Calu3 (cell line): Measurements from ENCODE around the gene PSME3IP1. TPM values are rescaled to one million over a fixed set of nuclear protein-coding genes. Genes with fewer than 3 reads are reported as not detected.

Experiments
- BruUV-seq: library from RNA; stranded (reverse); fragments of 400-500 nt; replicated peaks from 2 replicates; lab custom pipeline; 2021; lab: Mats Ljungman, UMichigan
- CTCF ChIA-PET: fragments of 300-600 bp; sonication (Branson Sonifier 250); formaldehyde crosslinking; loops from one replicate; lab custom pipeline; 2022; ENCODE audit warnings: antibody characterized with exemption; lab: Charles Lee
- DNase-seq: peaks from one replicate; pipeline ENCODE4 v3.0.0; 2022
- H3K27ac Mint-ChIP-seq: one replicate; pipeline ENCODE4 v1.8.0; 2022; ENCODE audit warnings: mixed read lengths; ENCODE audit not compliant: unreplicated experiment
- H3K27me3 Mint-ChIP-seq: one replicate; pipeline ENCODE4 v1.8.0; 2022; ENCODE audit warnings: mixed read lengths; ENCODE audit not compliant: unreplicated experiment
- H3K36me3 Mint-ChIP-seq: one replicate; pipeline ENCODE4 v1.8.0; 2022; ENCODE audit warnings: mild to moderate bottlenecking, moderate library complexity, mixed read lengths; ENCODE audit not compliant: insufficient read depth, unreplicated experiment
- H3K4me1 Mint-ChIP-seq: one replicate; pipeline ENCODE4 v1.8.0; 2022; ENCODE audit warnings: mild to moderate bottlenecking, low read depth, mixed read lengths; ENCODE audit not compliant: unreplicated experiment
- H3K4me3 Mint-ChIP-seq: one replicate; pipeline ENCODE4 v1.8.0; 2022; ENCODE audit warnings: mild to moderate bottlenecking, low read depth, moderate library complexity, mixed read lengths; ENCODE audit not compliant: unreplicated experiment
- H3K9me3 Mint-ChIP-seq: one replicate; pipeline ENCODE4 v1.8.0; 2022; ENCODE audit warnings: low read depth, mixed read lengths; ENCODE audit not compliant: unreplicated experiment
- CTCF ChIP-seq: fragments of 200-600 bp; IDR thresholded peaks from one replicate; pipeline ENCODE4 v1.8.0; 2022; ENCODE audit warnings: antibody characterized with exemption; ENCODE audit not compliant: unreplicated experiment
- intact Hi-C: fragments of 100-400 bp; cut with micrococcal nuclease; formaldehyde crosslinking; loops from one replicate; pipeline ENCODE4 v1.10.0; 2022; ENCODE audit not compliant: unreplicated experiment
- total RNA-seq: library from RNA; stranded (reverse); gene quantifications from 2 replicates; pipeline ENCODE4 v1.2.3, GENCODE V29; 2022

Gene PSME3IP1
- total RNA-seq, 1 experiment from 2014 or later = 171 TPM

GRCh38 chr16:57225978-57226377 lies 40.1 kb upstream of the PSME3IP1 start:
- Mint-ChIP-seq H3K27me3 (no peaks in the 10 kb centered on the region), H3K9me3 (no peaks in the 10 kb centered on the region), H3K27ac (no peak overlapping the region), H3K4me3 (no peak overlapping the region), H3K4me1 (no peaks in the 10 kb centered on the region), H3K36me3 (peaks cover 28% of the 10 kb centered on the region)
- intact Hi-C loops = no loop called here
- DNase-seq = no peak
- CTCF ChIA-PET = no interaction called here
- BruUV-seq = no TSS peak
- no peak for TF ChIP-seq CTCF

GRCh38 chr16:57224651-57225335 lies 39.0 kb upstream of the PSME3IP1 start:
- CTCF ChIA-PET = interaction anchor here (0.6 kb wide), 1 partner anchor 117 kb away, joined by 4 read pairs; no protein-coding TSS in a partner anchor
- H3K4me3 Mint-ChIP-seq = no peak overlapping the region
- no peak for DNase-seq
- intact Hi-C loops = no loop called here
- TF ChIP-seq CTCF = no peak
- no peaks in the 10 kb centered on the region for H3K4me1 Mint-ChIP-seq
- peaks cover 26% of the 10 kb centered on the region for H3K36me3 Mint-ChIP-seq
- peaks cover 3% of the 10 kb centered on the region for H3K9me3 Mint-ChIP-seq
- no peaks in the 10 kb centered on the region for H3K27me3 Mint-ChIP-seq
- BruUV-seq = no TSS peak
- H3K27ac Mint-ChIP-seq = no peak overlapping the region

- Mint-ChIP-seq H3K27ac (no peak overlapping the region), H3K9me3 (peaks cover 13% of the 10 kb centered on the region), H3K4me1 (no peaks in the 10 kb centered on the region), H3K4me3 (no peak overlapping the region), H3K27me3 (no peaks in the 10 kb centered on the region), H3K36me3 (peaks cover 32% of the 10 kb centered on the region)
- TF ChIP-seq CTCF = no peak
- no peak for DNase-seq
- intact Hi-C loops = no loop called here
- CTCF ChIA-PET = no interaction called here
- BruUV-seq = no TSS peak
These were observed 37.2 kb upstream of the PSME3IP1 start for GRCh38 chr16:57223057-57223456.

GRCh38 chr16:57216968-57217367 lies 31.1 kb upstream of the PSME3IP1 start:
- TF ChIP-seq CTCF = no peak
- H3K9me3 Mint-ChIP-seq = peaks cover 25% of the 10 kb centered on the region
- no peak for DNase-seq
- no peaks in the 10 kb centered on the region for H3K4me1 Mint-ChIP-seq
- intact Hi-C loops = no loop called here
- H3K27me3 Mint-ChIP-seq = no peaks in the 10 kb centered on the region
- H3K27ac Mint-ChIP-seq = no peak overlapping the region
- BruUV-seq = no TSS peak
- CTCF ChIA-PET = no interaction called here
- peaks cover 63% of the 10 kb centered on the region for H3K36me3 Mint-ChIP-seq
- H3K4me3 Mint-ChIP-seq = no peak overlapping the region
